HepG2 (cell line): Measurements from ENCODE around the gene HSPA1B. TPM values are rescaled to one million over a fixed set of nuclear protein-coding genes. Genes with fewer than 3 reads are reported as not detected.

Experiments used
- CC2D1A ChIP-seq: sonication (generic); formaldehyde crosslinking; IDR thresholded peaks from 2 replicates; pipeline ENCODE4 v1.8.1; 2023; ENCODE audit warnings: mild to moderate bottlenecking, missing genetic modification reagents
- DNMT1 ChIP-seq: sonication (generic); formaldehyde crosslinking; IDR thresholded peaks from 2 replicates; pipeline ENCODE4 v1.5.1; 2020; ENCODE audit warnings: mild to moderate bottlenecking, missing genetic modification reagents
- FOSL1 ChIP-seq: sonication (generic); formaldehyde crosslinking; IDR thresholded peaks from 2 replicates; pipeline ENCODE4 v1.9.0; 2021; ENCODE audit warnings: missing genetic modification reagents, borderline replicate concordance
- FOXJ3 ChIP-seq: sonication (generic); formaldehyde crosslinking; IDR thresholded peaks from 2 replicates; pipeline ENCODE4 v1.4.0; 2020; ENCODE audit warnings: missing genetic modification reagents, mild to moderate bottlenecking, borderline replicate concordance
- MAZ ChIP-seq, 2 experiments: sonication (generic) in 1 of 2; formaldehyde crosslinking in 1 of 2; IDR thresholded peaks; 2 replicates each; pipeline versions ENCODE4 v1.5.0 to v1.6.1; 2012 to 2020; ENCODE audit warnings: low read depth in 2 of 2, mild to moderate bottlenecking in 2 of 2, borderline replicate concordance in 1 of 2, improper control_type of control experiment in 1 of 2, low read length in 1 of 2, missing genetic modification reagents in 1 of 2, moderate library complexity in 1 of 2
- NR2F1 ChIP-seq, 2 experiments: fragments of 450-650 bp in 1 of 2; formaldehyde crosslinking in 1 of 2; IDR thresholded peaks; 2 replicates each; pipeline versions ENCODE4 v1.5.0 to v1.6.1; 2016 to 2020; ENCODE audit warnings: mild to moderate bottlenecking in 1 of 2, missing compliant biosample characterization in 1 of 2, missing genetic modification reagents in 1 of 2, moderate library complexity in 1 of 2
- NRL ChIP-seq: sonication (generic); formaldehyde crosslinking; IDR thresholded peaks from 2 replicates; pipeline ENCODE4 v1.5.0; 2020; ENCODE audit warnings: missing genetic modification reagents, mild to moderate bottlenecking, moderate library complexity, borderline replicate concordance
- PCBP2 ChIP-seq: fragments of 200-400 bp; formaldehyde crosslinking; optimal IDR thresholded peaks from 2 replicates; pipeline ENCODE3; 2018; ENCODE audit warnings: low read length, low read depth; ENCODE audit not compliant: poor library complexity, severe bottlenecking
- RFX5 ChIP-seq: IDR thresholded peaks from 2 replicates; pipeline ENCODE4 v1.6.1; 2011; ENCODE audit warnings: low read depth, low read length, improper control_type of control experiment
- SP5 ChIP-seq: IDR thresholded peaks from 2 replicates; pipeline ENCODE4 v1.6.1; 2016; ENCODE audit warnings: low read depth, borderline replicate concordance
- THRA ChIP-seq: sonication (generic); formaldehyde crosslinking; IDR thresholded peaks from 2 replicates; pipeline ENCODE4 v1.4.0; 2020; ENCODE audit warnings: missing genetic modification reagents, borderline replicate concordance
- ZNF138 ChIP-seq: sonication (generic); formaldehyde crosslinking; IDR thresholded peaks from 2 replicates; pipeline ENCODE4 v1.5.0; 2020; ENCODE audit warnings: mild to moderate bottlenecking, low read depth, missing genetic modification reagents
- ZNF343 ChIP-seq: sonication (generic); formaldehyde crosslinking; IDR thresholded peaks from 2 replicates; pipeline ENCODE4 v1.4.0; 2020; ENCODE audit warnings: mild to moderate bottlenecking, missing genetic modification reagents
- ZNF501 ChIP-seq: sonication (generic); formaldehyde crosslinking; IDR thresholded peaks from 2 replicates; pipeline ENCODE4 v1.5.1; 2020; ENCODE audit warnings: mild to moderate bottlenecking, moderate library complexity, missing genetic modification reagents
- ZNF558 ChIP-seq: sonication (generic); formaldehyde crosslinking; IDR thresholded peaks from 2 replicates; pipeline ENCODE4 v1.9.0; 2022; ENCODE audit warnings: mild to moderate bottlenecking, missing genetic modification reagents, borderline replicate concordance
- ZNF775 ChIP-seq: sonication (generic); formaldehyde crosslinking; IDR thresholded peaks from 2 replicates; pipeline ENCODE4 v1.4.0; 2020; ENCODE audit warnings: missing genetic modification reagents, mild to moderate bottlenecking, moderate library complexity, borderline replicate concordance
- ZSCAN25 ChIP-seq: sonication (generic); formaldehyde crosslinking; IDR thresholded peaks from 2 replicates; pipeline ENCODE4 v1.8.0; 2022; ENCODE audit warnings: mild to moderate bottlenecking, missing genetic modification reagents
- polyA plus RNA-seq, 8 experiments: library from polyadenylated mRNA; depleted of rRNA in 3 of 8; stranded (reverse) in 7 of 8; unstranded in 1 of 8; fragments of >200 nt; fragmentation: Illumina TruSeq in 4 of 8; extraction: Trizol in 4 of 8; gene quantifications; 2 replicates each; pipeline versions ENCODE4 v1.2.1 to v1.2.3, GENCODE V29; 2011 to 2016; ENCODE audit warnings: low read depth in 4 of 8, missing spikeins in 1 of 8, mixed read lengths in 1 of 8; ENCODE audit not compliant: insufficient read depth in 1 of 8
- total RNA-seq, 5 experiments: library from RNA; depleted of rRNA; stranded (reverse); fragments of >200 nt; fragmentation: Illumina TruSeq; extraction: Trizol; gene quantifications; 2 replicates each; pipeline ENCODE4 v1.2.3, GENCODE V29; 2016; ENCODE audit warnings: low read depth in 1 of 5

HSPA1B gene
- total and polyA plus RNA-seq, 2 of the 13 experiments (the other 11 are each of a cell fraction or from before 2014, with no cell fraction given), result 26.0 to 186 TPM

GRCh38 chr6:31836474-31837368 lies 9.2 kb downstream of the HSPA1B start (continued):
- TF ChIP-seq CC2D1A (CRISPR knock-in tag) (0 out of 2 replicates have a peak, but pooled peaks have one; percentile 62), ZNF501 (CRISPR knock-in tag) (no peak), MAZ (IDR thresholded peaks at IDR 0.05; ENCODE audit: borderline replicate concordance, low read depth, low read length) (no peak), MAZ (CRISPR knock-in tag; IDR thresholded peaks at IDR 0.05; ENCODE audit: low read depth) (0 out of 2 replicates have a peak, but pooled peaks have one; percentile 37), NRL (CRISPR knock-in tag) (no peak), RFX5 (no peak), ZNF343 (CRISPR knock-in tag) (no peak), ZSCAN25 (CRISPR knock-in tag) (no peak), ZNF558 (CRISPR knock-in tag) (no peak), ZNF138 (CRISPR knock-in tag) (no peak), DNMT1 (CRISPR knock-in tag) (no peak), PCBP2 (no peak), NR2F1 (CRISPR knock-in tag; IDR thresholded peaks at IDR 0.05) (no peak), FOSL1 (no peak), THRA (0 out of 2 replicates have a peak, but pooled peaks have one; percentile 9), ZNF775 (CRISPR knock-in tag) (no peak), SP5 (CRISPR knock-in tag) (no peak), FOXJ3 (no peak)
